Subcutaneous abdominal adipose tissue (tissue), 5 donors: Measurements from ENCODE around the gene FBXW11.

ENCODE experiments used
- H3K27ac ChIP-seq: one replicate; pipeline ENCODE4 v1.7.0; 2013; ENCODE audit warnings: low read depth, mild to moderate bottlenecking, inconsistent platforms, low read length, moderate library complexity
- H3K27me3 ChIP-seq, 5 donors: one replicate each; pipeline ENCODE4 v1.7.0; 2013; ENCODE audit warnings: low read length in 5 of 5, inconsistent platforms in 1 of 5; ENCODE audit not compliant: control insufficient read depth in 5 of 5, insufficient read depth in 4 of 5
- H3K36me3 ChIP-seq, 5 donors: one replicate each; pipeline ENCODE4 v1.7.0; 2013; ENCODE audit warnings: low read length in 5 of 5; ENCODE audit not compliant: control insufficient read depth in 5 of 5, insufficient read depth in 5 of 5
- H3K4me1 ChIP-seq, 5 donors: one replicate each; pipeline ENCODE4 v1.7.0; 2013; ENCODE audit warnings: low read length in 5 of 5, mild to moderate bottlenecking in 3 of 5, moderate library complexity in 1 of 5; ENCODE audit not compliant: control insufficient read depth in 5 of 5, insufficient read depth in 5 of 5
- H3K4me3 ChIP-seq, 5 donors: one replicate each; pipeline ENCODE4 v1.7.0; 2013; ENCODE audit warnings: low read length in 5 of 5, low read depth in 1 of 5
- H3K9ac ChIP-seq, 5 donors: one replicate each; pipeline ENCODE4 v1.7.0; 2013; ENCODE audit warnings: low read length in 5 of 5, mild to moderate bottlenecking in 4 of 5, moderate library complexity in 3 of 5
- H3K9me3 ChIP-seq, 5 donors: one replicate each; pipeline ENCODE4 v1.7.0; 2013; ENCODE audit warnings: low read length in 5 of 5; ENCODE audit not compliant: control insufficient read depth in 5 of 5
- donor health status: healthy.
- donor health status: healthy.
- donor health status: healthy.
- donor health status: healthy.
- donor health status: healthy.

Gene FBXW11

DNA sequence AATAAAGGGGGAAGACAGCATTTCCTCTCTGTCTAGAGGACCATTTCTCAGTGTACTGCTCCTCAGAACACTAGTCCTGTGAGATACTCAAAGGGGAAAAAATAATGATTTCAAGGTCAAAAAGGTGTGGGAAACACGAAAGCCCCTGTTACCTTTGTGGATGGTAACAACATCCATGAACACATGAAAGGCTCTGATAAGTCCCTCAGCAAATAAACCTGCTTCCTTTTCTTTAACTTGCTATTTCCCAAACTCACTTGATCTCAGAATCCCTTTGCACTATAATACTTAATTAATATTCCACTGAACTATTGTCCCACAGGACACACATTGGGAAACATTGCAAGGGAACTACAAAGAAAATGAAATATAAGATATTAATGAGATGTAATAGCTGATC lies 155.2 kb downstream of the FBXW11 start:
- H3K27me3 ChIP-seq = no peaks in the 10 kb centered on the region
- H3K4me1 ChIP-seq = peaks cover 9 to 35% (median 25%) of the 10 kb centered on the region in 5 donors
- H3K9me3 ChIP-seq = no peaks in the 10 kb centered on the region
- H3K9ac ChIP-seq = no peak overlapping the region
- no peak overlapping the region for H3K4me3 ChIP-seq
- no peak overlapping the region for H3K27ac ChIP-seq
- H3K36me3 ChIP-seq = peaks cover 0 to 8% (median 2%) of the 10 kb centered on the region in 5 donors

DNA sequence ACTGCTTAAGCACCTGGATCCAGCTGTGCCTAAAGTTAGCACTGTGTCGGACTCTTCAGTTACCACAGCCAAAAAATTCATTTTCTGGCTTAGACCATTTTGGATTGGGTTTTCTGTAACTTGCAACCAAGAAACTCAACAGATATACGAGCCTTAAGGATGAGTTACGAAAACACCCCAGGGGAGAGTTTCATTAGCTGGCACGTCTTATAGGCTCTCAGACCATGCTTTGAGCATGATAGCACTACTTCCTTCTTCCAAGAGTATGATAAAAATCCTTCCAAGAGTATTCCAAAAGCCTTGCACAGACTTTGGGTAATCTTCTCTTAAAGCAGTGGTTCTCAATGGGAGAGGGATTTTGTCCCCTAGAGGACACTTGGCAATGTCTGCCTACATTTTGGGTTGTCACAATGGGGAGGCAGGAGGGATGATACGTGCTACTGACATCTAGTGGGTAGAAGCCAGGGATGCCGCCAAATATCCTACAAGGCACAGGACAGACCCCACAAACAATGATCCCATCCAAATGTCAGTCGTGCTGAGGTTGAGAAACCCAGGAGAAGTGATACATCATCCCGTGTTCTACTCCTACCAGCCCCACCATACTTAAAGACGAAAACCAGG lies 156.0 kb downstream of the FBXW11 start:
- Histone ChIP-seq H3K9me3 (no peaks in the 10 kb centered on the region), H3K27me3 (no peaks in the 10 kb centered on the region), H3K4me1 (peaks cover 10 to 41% (median 33%) of the 10 kb centered on the region in 5 donors), H3K9ac (no peak overlapping the region), H3K27ac (peak overlapping the region; percentile 61), H3K4me3 (no peak overlapping the region), H3K36me3 (peaks cover 0 to 8% (median 2%) of the 10 kb centered on the region in 5 donors)

DNA sequence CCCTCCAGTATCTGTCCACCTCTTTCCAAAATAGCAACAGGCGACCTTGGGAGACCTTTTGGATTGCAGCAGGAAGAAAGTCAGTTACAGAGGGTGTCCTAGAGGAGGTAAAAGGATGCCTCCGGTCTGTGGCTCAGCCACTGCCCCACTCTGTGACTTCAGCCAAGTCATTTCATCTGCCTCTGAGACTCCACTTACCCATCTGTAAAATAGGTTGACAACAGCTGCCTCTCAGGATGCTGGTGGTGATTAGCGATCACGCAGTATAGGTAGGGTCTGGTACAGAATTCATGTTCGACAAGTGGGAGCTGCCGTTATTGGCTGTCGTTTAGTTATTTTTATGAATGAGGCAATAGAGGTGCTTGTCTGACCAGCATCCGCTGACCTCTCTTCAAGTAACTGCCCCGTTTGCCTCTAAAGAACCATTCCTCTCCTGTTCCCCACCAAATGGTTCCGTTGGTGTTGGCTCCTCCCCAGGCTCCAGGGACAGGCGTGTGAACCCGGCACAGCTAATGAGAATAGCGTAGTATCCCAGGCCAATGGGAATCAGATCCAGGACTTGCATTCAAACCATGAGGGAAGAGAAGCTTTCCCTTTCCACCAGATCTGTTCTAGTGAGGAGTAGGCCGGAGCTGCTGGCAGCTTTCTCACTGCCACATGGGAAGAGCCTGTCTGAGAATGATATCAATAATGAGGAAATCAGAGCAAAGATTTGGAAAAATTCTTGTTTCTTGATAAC lies 156.7 kb downstream of the FBXW11 start:
- H3K36me3 ChIP-seq = peaks cover 0 to 8% (median 2%) of the 10 kb centered on the region in 5 donors

DNA sequence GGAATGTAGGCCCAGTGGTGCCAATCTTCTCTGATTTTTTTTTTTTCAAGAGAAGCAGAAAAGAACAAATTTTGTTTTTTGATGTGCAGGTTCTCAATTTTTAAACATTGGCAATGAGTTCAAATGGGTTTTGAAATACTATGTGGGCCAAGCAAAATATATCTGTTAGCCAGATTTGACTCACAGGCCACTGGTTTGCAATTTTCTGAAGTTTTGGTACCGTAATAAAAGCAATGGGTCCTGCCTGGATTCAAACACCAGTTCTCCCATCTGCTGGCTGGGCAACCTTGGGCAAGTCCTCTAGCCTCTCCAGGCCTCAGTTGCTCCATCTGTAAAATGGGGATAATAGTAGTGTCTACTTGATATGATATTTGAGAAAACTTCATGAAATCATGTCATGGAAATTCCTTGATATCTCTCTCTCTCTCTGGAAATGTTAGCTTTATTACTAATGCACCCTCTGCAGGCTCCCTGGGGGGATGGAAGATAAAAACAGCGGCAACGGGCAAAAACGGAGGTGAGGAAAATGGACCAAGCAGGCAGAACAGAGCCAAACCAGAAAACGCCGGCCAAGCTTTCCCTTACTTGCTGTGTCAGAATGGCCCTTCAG lies 157.4 kb downstream of the FBXW11 start:
- no peak overlapping the region for H3K27ac ChIP-seq
- no peaks in the 10 kb centered on the region for H3K27me3 ChIP-seq
- peaks cover 10 to 41% (median 35%) of the 10 kb centered on the region in 5 donors for H3K4me1 ChIP-seq
- H3K9me3 ChIP-seq = no peaks in the 10 kb centered on the region
- H3K36me3 ChIP-seq = peaks cover 0 to 8% (median 2%) of the 10 kb centered on the region in 5 donors
- H3K4me3 ChIP-seq = no peak overlapping the region
- H3K9ac ChIP-seq = no peak overlapping the region

More for the DNA sequence above, 156.7 kb downstream of the FBXW11 start:
- no peaks in the 10 kb centered on the region for H3K9me3 ChIP-seq
- peaks cover 10 to 41% (median 35%) of the 10 kb centered on the region in 5 donors for H3K4me1 ChIP-seq
- no peak overlapping the region for H3K4me3 ChIP-seq
- H3K27me3 ChIP-seq = no peaks in the 10 kb centered on the region
- no peak overlapping the region for H3K9ac ChIP-seq
- H3K27ac ChIP-seq = peak overlapping the region; percentile 61

DNA sequence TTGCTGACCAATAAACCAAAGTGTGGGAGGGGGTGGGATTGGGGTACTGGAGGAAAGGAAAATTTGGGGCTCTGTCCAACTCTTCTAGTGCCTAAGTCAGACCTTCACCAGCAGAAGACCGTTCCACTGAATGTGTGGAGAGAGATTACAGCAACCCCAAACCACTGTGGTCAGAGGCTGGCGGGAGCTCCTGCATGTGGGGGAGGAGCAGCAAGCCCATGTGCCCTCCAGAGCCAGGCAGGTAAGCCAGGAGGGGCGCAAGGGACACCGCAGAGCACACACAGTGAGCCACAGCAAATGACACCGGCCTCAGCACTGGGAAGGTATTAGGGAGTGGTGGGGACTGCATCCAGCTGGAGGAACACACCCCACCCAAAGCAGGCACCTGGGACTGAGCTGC lies 158.0 kb downstream of the FBXW11 start:
- no peak overlapping the region for H3K27ac ChIP-seq
- H3K36me3 ChIP-seq = peaks cover 0 to 8% (median 2%) of the 10 kb centered on the region in 5 donors
- no peaks in the 10 kb centered on the region for H3K9me3 ChIP-seq
- no peaks in the 10 kb centered on the region for H3K27me3 ChIP-seq
- no peak overlapping the region for H3K4me3 ChIP-seq
- H3K9ac ChIP-seq = no peak overlapping the region
- peaks cover 10 to 41% (median 35%) of the 10 kb centered on the region in 5 donors for H3K4me1 ChIP-seq

DNA sequence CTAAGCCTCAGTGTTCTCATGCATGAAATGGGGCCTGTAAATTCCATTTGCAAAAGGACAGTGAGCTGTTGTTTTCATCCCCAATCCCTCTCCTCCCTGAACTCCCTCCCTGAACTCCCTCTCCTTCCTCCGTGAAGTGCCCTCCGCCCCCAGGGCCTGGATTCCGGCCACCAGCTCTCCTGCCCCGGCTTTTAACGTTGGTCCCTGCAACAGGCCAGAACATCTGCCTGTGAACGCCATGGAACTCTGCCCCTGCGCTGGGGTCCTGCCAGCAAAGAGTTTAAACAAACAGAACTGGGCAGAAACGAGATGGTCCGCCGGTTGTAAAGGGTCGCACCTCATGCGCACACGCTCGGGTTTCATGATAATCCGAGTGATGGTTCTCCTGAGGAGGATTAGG lies 158.4 kb downstream of the FBXW11 start:
- H3K36me3 ChIP-seq = peaks cover 0 to 8% (median 2%) of the 10 kb centered on the region in 5 donors
- no peak overlapping the region for H3K4me3 ChIP-seq
- no peaks in the 10 kb centered on the region for H3K9me3 ChIP-seq
- H3K27me3 ChIP-seq = no peaks in the 10 kb centered on the region
- H3K9ac ChIP-seq = no peak overlapping the region
- peaks cover 10 to 44% (median 36%) of the 10 kb centered on the region in 5 donors for H3K4me1 ChIP-seq
- no peak overlapping the region for H3K27ac ChIP-seq

DNA sequence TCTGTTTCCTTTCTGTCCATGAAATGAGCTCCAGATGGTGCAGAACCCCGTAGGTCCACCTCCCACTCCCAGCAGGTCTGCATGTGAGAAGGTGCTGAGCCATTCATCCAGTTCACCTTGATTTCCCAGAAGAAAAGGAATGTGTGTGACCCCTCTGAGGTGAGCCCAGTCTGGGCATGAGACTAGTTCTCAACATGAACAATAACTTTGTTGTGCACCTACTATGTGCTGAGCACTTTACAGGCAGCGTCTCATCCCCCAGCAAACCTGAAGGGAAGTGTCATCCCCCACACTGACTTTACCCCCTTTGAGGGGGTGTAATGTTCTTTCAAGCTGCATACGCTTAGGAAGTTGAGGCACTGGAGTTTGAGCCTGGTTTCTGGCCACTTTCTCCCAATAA lies 159.4 kb downstream of the FBXW11 start:
- Histone ChIP-seq H3K4me1 (peaks cover 10 to 50% (median 40%) of the 10 kb centered on the region in 5 donors), H3K36me3 (peaks cover 0 to 8% (median 2%) of the 10 kb centered on the region in 5 donors), H3K9me3 (no peaks in the 10 kb centered on the region), H3K27me3 (no peaks in the 10 kb centered on the region), H3K27ac (no peak overlapping the region), H3K4me3 (no peak overlapping the region), H3K9ac (no peak overlapping the region)

DNA sequence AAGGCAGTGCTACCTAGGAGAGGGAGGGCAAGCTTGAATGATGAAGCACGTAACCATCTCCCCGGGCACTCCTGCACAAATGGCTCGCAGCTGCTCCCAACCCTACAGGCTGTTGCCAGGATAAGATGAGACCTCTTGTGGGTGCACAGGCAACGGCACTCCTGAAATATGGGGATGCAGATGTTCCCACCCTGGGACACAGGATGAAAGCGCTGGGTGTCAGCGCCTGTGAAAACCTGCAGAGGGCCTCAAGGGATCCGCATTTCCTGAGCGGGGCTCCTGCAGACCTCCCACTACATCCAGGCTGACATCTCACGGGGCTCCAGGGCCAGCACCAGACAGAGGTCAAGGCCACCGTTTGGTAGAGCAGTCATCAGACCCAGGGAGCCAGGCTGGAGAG lies 160.1 kb downstream of the FBXW11 start:
- H3K9me3 ChIP-seq = no peaks in the 10 kb centered on the region
- H3K9ac ChIP-seq = no peak overlapping the region
- H3K4me1 ChIP-seq = peaks cover 10 to 51% (median 44%) of the 10 kb centered on the region in 5 donors
- H3K27me3 ChIP-seq = no peaks in the 10 kb centered on the region
- H3K27ac ChIP-seq = no peak overlapping the region
- H3K36me3 ChIP-seq = peaks cover 0 to 8% (median 2%) of the 10 kb centered on the region in 5 donors
- no peak overlapping the region for H3K4me3 ChIP-seq

DNA sequence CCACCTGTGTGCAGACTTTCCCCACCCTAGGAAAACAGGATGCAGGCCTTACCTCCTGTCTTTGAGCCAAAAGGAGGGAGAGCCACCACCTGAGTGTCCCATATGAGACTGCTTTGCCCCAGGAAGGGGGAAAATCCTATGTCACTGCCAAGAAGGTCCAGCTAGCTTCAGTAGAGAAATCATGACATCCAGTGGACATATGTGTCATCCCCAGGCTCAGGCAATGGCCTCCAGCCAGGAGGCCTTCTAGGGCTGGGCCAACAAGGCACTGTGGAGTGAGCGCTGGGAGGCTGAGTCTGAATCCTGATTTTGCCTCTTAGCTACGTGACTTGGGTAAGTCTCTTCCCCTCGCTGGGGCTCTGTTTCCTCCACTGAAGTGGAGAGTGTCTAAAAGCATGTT lies 160.6 kb downstream of the FBXW11 start:
- H3K27ac ChIP-seq = no peak overlapping the region

More for the DNA sequence above, 160.6 kb downstream of the FBXW11 start:
- Histone ChIP-seq H3K9me3 (no peaks in the 10 kb centered on the region), H3K27me3 (no peaks in the 10 kb centered on the region), H3K4me1 (peaks cover 10 to 46% (median 41%) of the 10 kb centered on the region in 5 donors), H3K36me3 (peaks cover 0 to 8% (median 2%) of the 10 kb centered on the region in 5 donors), H3K4me3 (no peak overlapping the region), H3K9ac (no peak overlapping the region)
